H1 (cell line): ENCODE results near the gene PSPN. TPM values are rescaled to one million over a fixed set of nuclear protein-coding genes. Genes with fewer than 3 reads are reported as not detected.

Source experiments
- ASH2L ChIP-seq: fragments of 200-600, 300-600 bp; sonication (generic); IDR thresholded peaks from one replicate; pipeline ENCODE4 v1.7.1; 2017; ENCODE audit warnings: low read length
- BRCA1 ChIP-seq: IDR thresholded peaks from 2 replicates; pipeline ENCODE4 v1.6.1; 2012; ENCODE audit warnings: low read depth, low read length, improper control_type of control experiment
- CTBP2 ChIP-seq: IDR thresholded peaks from 2 replicates; pipeline ENCODE4 v1.7.0; 2011; ENCODE audit warnings: borderline replicate concordance, mild to moderate bottlenecking, moderate library complexity, mixed read lengths, low read length; ENCODE audit not compliant: insufficient read depth, insufficient read length
- HDAC2 ChIP-seq, 2 experiments: fragments of 300-600 bp in 1 of 2; sonication (generic) in 1 of 2; IDR thresholded peaks; 2 replicates each; pipeline ENCODE4 v1.6.1; 2011 to 2012; ENCODE audit warnings: low read depth in 2 of 2, low read length in 2 of 2, mild to moderate bottlenecking in 2 of 2, moderate library complexity in 2 of 2, borderline replicate concordance in 1 of 2, inconsistent platforms in 1 of 2
- KDM4A ChIP-seq: IDR thresholded peaks from one replicate; pipeline ENCODE4 v1.7.1; 2012; ENCODE audit warnings: low read depth, mild to moderate bottlenecking, moderate library complexity, low read length, inconsistent platforms; ENCODE audit not compliant: severe bottlenecking
- SUZ12 ChIP-seq: fragments of 200-600 bp; sonication (generic); IDR thresholded peaks from 2 replicates; pipeline ENCODE4 v1.6.1; 2012; ENCODE audit warnings: mild to moderate bottlenecking, inconsistent platforms, low read length, moderate library complexity, mixed read lengths
- TAF1 ChIP-seq: IDR thresholded peaks from 2 replicates; pipeline ENCODE4 v1.6.1; 2011; ENCODE audit warnings: mild to moderate bottlenecking, low read depth, low read length
- TEAD4 ChIP-seq: IDR thresholded peaks from 2 replicates; pipeline ENCODE4 v1.6.1; 2012; ENCODE audit warnings: low read depth, low read length, inconsistent platforms, mixed read lengths
- polyA plus RNA-seq, 7 experiments: library from polyadenylated mRNA; depleted of rRNA in 3 of 7; stranded (reverse) in 5 of 7; unstranded in 2 of 7; fragments of >200 nt in 5 of 7; fragments of 200-250 nt in 2 of 7; gene quantifications; 1 replicate in 5 of 7; 2 replicates in 1 of 7; 4 replicates in 1 of 7; pipeline versions ENCODE4 v1.2.1 to v1.2.3, GENCODE V29; 2011 to 2013; ENCODE audit warnings: missing spikeins in 2 of 7, mixed read lengths in 2 of 7
- total RNA-seq: library from RNA; stranded (reverse); fragmentation: NEBNext Ultra II Directional; extraction: Animal tissue kit (Norgen Biotek cat#: 25700); gene quantifications from 2 replicates; pipeline ENCODE4 v1.2.1, GENCODE V29; 2021
- TF ChIP-seq, protein P1 (sequence below): IDR thresholded peaks from 2 replicates; pipeline ENCODE4 v1.6.1; 2012; ENCODE audit warnings: inconsistent platforms
- TF ChIP-seq, protein P2 (sequence below): IDR thresholded peaks from 2 replicates; pipeline ENCODE4 v1.6.1; 2011; ENCODE audit warnings: low read depth, mild to moderate bottlenecking, low read length; ENCODE audit not compliant: insufficient read depth
- TF ChIP-seq, protein P3 (sequence below), 3 experiments: IDR thresholded peaks; 1 replicate in 2 of 3; 2 replicates in 1 of 3; pipeline versions ENCODE4 v1.5.1 to v1.6.1; 2011; ENCODE audit warnings: low read length in 3 of 3, mild to moderate bottlenecking in 3 of 3, inconsistent platforms in 2 of 3, low read depth in 1 of 3, moderate library complexity in 1 of 3; ENCODE audit not compliant: insufficient read depth in 1 of 3; ENCODE audit errors: control extremely low read depth in 1 of 3

Gene PSPN
- total and polyA plus RNA-seq, 2 of the 8 experiments (the other 6 are each of a cell fraction or from before 2014, with no cell fraction given) = 1.0 to 2.1 TPM

DNA sequence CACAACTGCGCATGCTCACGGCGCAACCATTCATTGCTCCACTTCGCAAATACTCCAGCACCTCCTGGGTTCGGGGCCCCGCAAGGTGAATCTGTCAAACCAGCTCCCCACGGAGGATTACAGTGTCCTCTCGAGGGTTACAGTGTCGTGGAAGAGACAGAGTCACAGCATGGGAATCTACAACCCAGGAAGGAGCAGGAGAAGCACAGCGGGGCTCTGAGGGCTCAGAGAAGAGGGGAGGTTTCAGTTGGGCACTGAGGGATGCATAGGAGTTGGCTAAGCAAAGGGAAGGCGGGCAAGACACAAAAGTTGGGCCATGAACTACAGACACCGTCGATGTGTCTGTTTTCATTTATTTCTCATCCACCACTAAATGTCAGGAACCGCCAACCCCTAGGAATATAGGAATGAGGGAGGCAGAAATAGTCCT, 18.3 kb upstream of the PSPN start (continued):
- TF ChIP-seq TAF1 = peak; percentile 14; the same call in 1 of the 2 replicates
- TF ChIP-seq, protein P1, sequence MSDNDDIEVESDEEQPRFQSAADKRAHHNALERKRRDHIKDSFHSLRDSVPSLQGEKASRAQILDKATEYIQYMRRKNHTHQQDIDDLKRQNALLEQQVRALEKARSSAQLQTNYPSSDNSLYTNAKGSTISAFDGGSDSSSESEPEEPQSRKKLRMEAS = no peak
- no peak for TF ChIP-seq TEAD4
- TF ChIP-seq BRCA1 = no peak
- TF ChIP-seq CTBP2 = no peak
- no peak for TF ChIP-seq HDAC2 (IDR thresholded peaks at IDR 0.05; ENCODE audit: borderline replicate concordance in 1 of 2, low read depth in 2 of 2, low read length in 2 of 2)
- TF ChIP-seq, protein P2, sequence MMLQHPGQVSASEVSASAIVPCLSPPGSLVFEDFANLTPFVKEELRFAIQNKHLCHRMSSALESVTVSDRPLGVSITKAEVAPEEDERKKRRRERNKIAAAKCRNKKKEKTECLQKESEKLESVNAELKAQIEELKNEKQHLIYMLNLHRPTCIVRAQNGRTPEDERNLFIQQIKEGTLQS = no peak
- TF ChIP-seq, protein P3, sequence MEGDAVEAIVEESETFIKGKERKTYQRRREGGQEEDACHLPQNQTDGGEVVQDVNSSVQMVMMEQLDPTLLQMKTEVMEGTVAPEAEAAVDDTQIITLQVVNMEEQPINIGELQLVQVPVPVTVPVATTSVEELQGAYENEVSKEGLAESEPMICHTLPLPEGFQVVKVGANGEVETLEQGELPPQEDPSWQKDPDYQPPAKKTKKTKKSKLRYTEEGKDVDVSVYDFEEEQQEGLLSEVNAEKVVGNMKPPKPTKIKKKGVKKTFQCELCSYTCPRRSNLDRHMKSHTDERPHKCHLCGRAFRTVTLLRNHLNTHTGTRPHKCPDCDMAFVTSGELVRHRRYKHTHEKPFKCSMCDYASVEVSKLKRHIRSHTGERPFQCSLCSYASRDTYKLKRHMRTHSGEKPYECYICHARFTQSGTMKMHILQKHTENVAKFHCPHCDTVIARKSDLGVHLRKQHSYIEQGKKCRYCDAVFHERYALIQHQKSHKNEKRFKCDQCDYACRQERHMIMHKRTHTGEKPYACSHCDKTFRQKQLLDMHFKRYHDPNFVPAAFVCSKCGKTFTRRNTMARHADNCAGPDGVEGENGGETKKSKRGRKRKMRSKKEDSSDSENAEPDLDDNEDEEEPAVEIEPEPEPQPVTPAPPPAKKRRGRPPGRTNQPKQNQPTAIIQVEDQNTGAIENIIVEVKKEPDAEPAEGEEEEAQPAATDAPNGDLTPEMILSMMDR (IDR thresholded peaks at IDR 0.05; ENCODE audit: control extremely low read depth in 1 of 3, insufficient read depth in 1 of 3, low read depth in 1 of 3, low read length in 3 of 3) = no peak
- TF ChIP-seq SUZ12 = no peak
- no peak for TF ChIP-seq ASH2L
- TF ChIP-seq KDM4A = no peak
- TF ChIP-seq, all 59 proteins: peak for 3
